Measurements from ENCODE around the gene ALK. TPM values are rescaled to one million over a fixed set of nuclear protein-coding genes. Genes with fewer than 3 reads are reported as not detected.

ALK gene
- total and polyA plus RNA-seq, 2 donors (not counting 1 experiment from before 2014, with no cell fraction given): not detected

- Mint-ChIP-seq H3K9me3 (ENCODE audit: insufficient read depth) (no peaks in the 10 kb centered on the region), H3K27ac (no peak overlapping the region), H3K4me3 (no peak overlapping the region), H3K4me1 (no peaks in the 10 kb centered on the region), H3K27me3 (peaks cover 25% of the 10 kb centered on the region)
- TF ChIP-seq EZH2 (IDR thresholded peaks at IDR 0.05; ENCODE audit: borderline replicate concordance, insufficient read depth, low read depth, low read length, poor library complexity, severe bottlenecking) (no peak), CTCF (IDR thresholded peaks at IDR 0.05) (no peak)
- no peak overlapping the region for H2AFZ ChIP-seq (ENCODE audit: insufficient read depth, low read depth, low read length, poor library complexity, severe bottlenecking)
- H3K9me3 ChIP-seq (ENCODE audit: control extremely low read depth in 1 of 3, control insufficient read depth in 2 of 3, insufficient read depth in 1 of 3, low read length in 2 of 3): no peaks in the 10 kb centered on the region
- no peak overlapping the region for H3K4me3 ChIP-seq (ENCODE audit: control extremely low read depth in 1 of 5, extremely low read depth in 1 of 5, insufficient read depth in 1 of 5, low read depth in 2 of 5, low read length in 4 of 5)
- ChIA-PET CTCF (no interaction called here), POLR2A (no interaction called here)
- no peaks in the 10 kb centered on the region for H3K79me2 ChIP-seq (ENCODE audit: control insufficient read depth, insufficient read depth, low read length)
- no peak overlapping the region for H3K27ac ChIP-seq (ENCODE audit: low read length in 2 of 2)
- H3K27me3 ChIP-seq (replicated peaks in 1 of 4; ENCODE audit: control extremely low read depth in 1 of 4, control insufficient read depth in 3 of 4, insufficient read depth in 4 of 4, low read length in 3 of 4): peaks cover 0 to 6% (median 0%) of the 10 kb centered on the region in 4 experiments
- WGBS (ENCODE audit: insufficient coverage): 100% methylated on average over 1 of the region's 3 CpGs
- H3K4me1 ChIP-seq (ENCODE audit: control insufficient read depth in 2 of 2, insufficient read depth in 2 of 2, low read length in 2 of 2): no peaks in the 10 kb centered on the region
- ATAC-seq (ENCODE audit: low read depth) (no peak), DNase-seq (no peak)
- no peaks in the 10 kb centered on the region for H4K20me1 ChIP-seq (ENCODE audit: control insufficient read depth, insufficient read depth, low read length, poor library complexity, severe bottlenecking)
- no peak overlapping the region for H3K9ac ChIP-seq (ENCODE audit: low read length)
- intact Hi-C loops (cut with micrococcal nuclease): no loop called here
- H3K4me2 ChIP-seq (replicated peaks; ENCODE audit: low read depth, low read length, poor library complexity, severe bottlenecking): no peak overlapping the region
- H3K36me3 ChIP-seq (replicated peaks in 1 of 2; ENCODE audit: control extremely low read depth in 1 of 2, control insufficient read depth in 1 of 2, extremely low read depth in 1 of 2, insufficient read depth in 2 of 2, low read length in 1 of 2): no peaks in the 10 kb centered on the region
These were observed 76.6 kb downstream of the ALK start for GRCh38 chr2:29844713-29845326.

- no peaks in the 10 kb centered on the region for H3K79me2 ChIP-seq (ENCODE audit: control insufficient read depth, insufficient read depth, low read length)
- WGBS (ENCODE audit: insufficient coverage): 77% methylated on average over 3 of the region's 6 CpGs
- intact Hi-C loops (cut with micrococcal nuclease): no loop called here
- ATAC-seq (ENCODE audit: low read depth): no peak
- Mint-ChIP-seq H3K4me1 (no peaks in the 10 kb centered on the region), H3K27ac (no peak overlapping the region), H3K27me3 (peaks cover 18% of the 10 kb centered on the region), H3K9me3 (ENCODE audit: insufficient read depth) (peaks cover 2% of the 10 kb centered on the region), H3K4me3 (no peak overlapping the region)
- no peaks in the 10 kb centered on the region for H3K36me3 ChIP-seq (replicated peaks in 1 of 2; ENCODE audit: control extremely low read depth in 1 of 2, control insufficient read depth in 1 of 2, extremely low read depth in 1 of 2, insufficient read depth in 2 of 2, low read length in 1 of 2)
- TF ChIP-seq EZH2 (IDR thresholded peaks at IDR 0.05; ENCODE audit: borderline replicate concordance, insufficient read depth, low read depth, low read length, poor library complexity, severe bottlenecking) (no peak), CTCF (IDR thresholded peaks at IDR 0.05) (peak; percentile 85)
- H3K27ac ChIP-seq (ENCODE audit: low read length in 2 of 2): no peak overlapping the region
- H2AFZ ChIP-seq (ENCODE audit: insufficient read depth, low read depth, low read length, poor library complexity, severe bottlenecking): no peak overlapping the region
- ChIA-PET POLR2A (no interaction called here), CTCF (no interaction called here)
- DNase-seq: peak; percentile 37
- H3K4me3 ChIP-seq (ENCODE audit: control extremely low read depth in 1 of 5, extremely low read depth in 1 of 5, insufficient read depth in 1 of 5, low read depth in 2 of 5, low read length in 4 of 5): no peak overlapping the region
- peaks cover 0 to 3% (median 0%) of the 10 kb centered on the region in 4 experiments for H3K27me3 ChIP-seq (replicated peaks in 1 of 4; ENCODE audit: control extremely low read depth in 1 of 4, control insufficient read depth in 3 of 4, insufficient read depth in 4 of 4, low read length in 3 of 4)
- no peaks in the 10 kb centered on the region for H4K20me1 ChIP-seq (ENCODE audit: control insufficient read depth, insufficient read depth, low read length, poor library complexity, severe bottlenecking)
- H3K9ac ChIP-seq (ENCODE audit: low read length): no peak overlapping the region
- peaks cover 0 to 9% (median 0%) of the 10 kb centered on the region in 3 donors for H3K9me3 ChIP-seq (ENCODE audit: control extremely low read depth in 1 of 3, control insufficient read depth in 2 of 3, insufficient read depth in 1 of 3, low read length in 2 of 3)
- no peak overlapping the region for H3K4me2 ChIP-seq (replicated peaks; ENCODE audit: low read depth, low read length, poor library complexity, severe bottlenecking)
- H3K4me1 ChIP-seq (ENCODE audit: control insufficient read depth in 2 of 2, insufficient read depth in 2 of 2, low read length in 2 of 2): no peaks in the 10 kb centered on the region
These were observed 79.9 kb downstream of the ALK start for GRCh38 chr2:29841386-29842004.
